Measurements from ENCODE around the gene EEIG2.

The EEIG2 gene

DNA sequence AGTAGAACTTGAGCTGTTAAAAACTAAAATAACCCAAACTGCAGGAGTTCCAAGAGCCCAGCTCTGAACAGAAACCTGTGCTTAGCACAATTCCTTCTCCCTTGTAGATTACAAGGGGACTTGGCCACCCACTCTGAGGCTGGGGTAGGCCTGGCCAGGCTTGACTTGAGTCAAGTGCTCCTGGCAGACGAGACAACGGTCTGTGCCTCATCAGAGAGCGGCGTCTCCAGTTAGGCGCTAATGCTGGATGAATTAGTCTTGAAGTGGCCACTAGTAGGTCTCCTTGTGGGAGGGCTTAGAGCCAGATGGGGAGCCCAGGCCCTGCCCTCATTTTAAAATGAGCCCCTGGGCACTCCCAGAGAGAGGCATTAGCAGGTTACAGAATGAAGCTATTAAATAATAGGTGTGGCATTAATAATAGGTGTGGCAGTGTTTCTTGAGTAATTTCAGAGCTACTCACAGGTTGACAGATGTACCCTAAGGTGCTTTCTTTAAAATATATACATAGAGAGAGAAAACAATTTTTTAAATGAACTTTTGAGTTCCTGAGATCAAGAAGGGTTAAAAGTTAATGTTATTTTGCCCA is 1.1 kb downstream of the EEIG2 start:
- peak overlapping the region; percentile 53 for H3K4me3 ChIP-seq (ENCODE audit: low read depth, low read length)
- no peak for TF ChIP-seq CTCF (IDR thresholded peaks at IDR 0.05; ENCODE audit: control insufficient read depth, extremely low read depth, insufficient read depth)
- no peak for DNase-seq (ENCODE audit: low read depth)

DNA sequence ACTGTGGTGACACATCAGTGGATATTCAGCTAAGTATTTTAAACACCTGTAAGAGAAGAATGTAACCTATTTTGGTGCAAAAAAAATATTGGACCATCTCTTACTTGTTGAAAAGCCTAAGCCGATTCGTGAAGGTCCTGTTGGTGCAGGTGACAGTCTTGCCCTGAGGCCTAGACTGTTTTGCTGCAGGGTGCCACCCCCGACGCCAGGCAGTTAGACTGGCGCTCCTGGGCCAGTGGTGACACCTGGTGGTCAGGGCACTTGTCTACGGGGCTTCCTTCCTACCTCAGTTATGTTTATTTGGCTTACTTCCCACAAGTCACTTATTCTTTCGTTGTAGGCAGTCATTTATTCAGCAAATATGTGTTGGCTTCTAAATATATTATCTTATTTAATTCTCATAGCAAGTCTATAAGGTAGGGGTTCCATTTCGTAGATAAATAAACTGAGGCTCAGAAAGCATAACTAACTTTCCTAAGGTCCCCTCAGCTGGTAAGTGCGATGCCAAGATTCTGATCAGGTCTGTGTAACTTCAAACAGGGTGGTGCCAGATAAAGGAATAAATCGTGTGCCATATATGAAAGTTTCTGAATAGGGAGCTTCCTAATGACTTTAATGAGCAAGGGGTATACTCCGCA is 1.9 kb downstream of the EEIG2 start:
- no peak overlapping the region for H3K4me3 ChIP-seq (ENCODE audit: low read depth, low read length)
- peak; percentile 69 for DNase-seq (ENCODE audit: low read depth)
- TF ChIP-seq CTCF (IDR thresholded peaks at IDR 0.05; ENCODE audit: control insufficient read depth, extremely low read depth, insufficient read depth), result peak; percentile 85

DNA sequence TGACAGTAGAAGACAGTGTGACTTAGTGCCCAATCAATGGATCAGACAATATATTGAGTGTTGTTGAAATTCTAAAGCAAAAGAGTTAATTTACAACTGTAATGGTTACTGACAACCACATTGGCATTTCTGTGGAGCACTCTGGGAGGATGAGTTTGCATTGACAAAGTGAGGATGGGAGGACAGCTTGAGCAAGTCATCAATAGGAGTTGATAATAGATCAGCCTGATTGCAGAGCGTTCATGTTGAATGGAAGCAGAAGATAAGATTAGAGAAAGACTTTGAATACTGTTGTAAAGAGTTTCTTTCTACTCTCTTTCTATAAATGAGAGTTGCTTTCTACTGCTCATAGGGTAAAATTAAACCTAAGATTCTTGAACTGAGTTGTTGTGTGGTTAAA is 3.9 kb downstream of the EEIG2 start:
- TF ChIP-seq CTCF (IDR thresholded peaks at IDR 0.05; ENCODE audit: control insufficient read depth, extremely low read depth, insufficient read depth), result no peak
- no peak overlapping the region for H3K4me3 ChIP-seq (ENCODE audit: low read depth, low read length)
- DNase-seq (ENCODE audit: low read depth), result no peak

GRCh38 chr1:108565081-108565480 is 5.2 kb downstream of the EEIG2 start:
- no peak overlapping the region for H3K4me3 ChIP-seq (ENCODE audit: low read depth, low read length)
- TF ChIP-seq CTCF (IDR thresholded peaks at IDR 0.05; ENCODE audit: control insufficient read depth, extremely low read depth, insufficient read depth), result no peak
- no peak for DNase-seq (ENCODE audit: low read depth)

DNA sequence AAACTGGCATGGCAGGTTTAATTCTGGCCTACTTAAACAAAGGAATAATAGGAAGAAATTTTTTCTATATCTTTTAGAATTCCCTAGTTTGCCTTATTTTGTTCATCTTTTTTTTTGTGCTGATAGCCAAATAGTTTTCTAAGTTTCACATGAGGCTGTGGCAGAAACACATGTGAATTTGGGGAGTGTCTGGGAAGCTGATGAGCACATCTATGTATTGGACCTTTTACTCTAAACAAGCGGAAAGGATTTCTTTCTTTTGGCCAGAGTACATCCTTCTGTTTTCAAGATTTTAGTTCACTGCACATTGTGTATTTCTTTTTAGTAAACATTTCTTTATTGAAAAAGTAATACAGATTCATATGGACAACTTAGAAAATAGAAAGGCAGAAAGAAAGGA is 5.6 kb downstream of the EEIG2 start:
- TF ChIP-seq CTCF (IDR thresholded peaks at IDR 0.05; ENCODE audit: control insufficient read depth, extremely low read depth, insufficient read depth), result no peak
- DNase-seq (ENCODE audit: low read depth), result no peak
- no peak overlapping the region for H3K4me3 ChIP-seq (ENCODE audit: low read depth, low read length)

DNA sequence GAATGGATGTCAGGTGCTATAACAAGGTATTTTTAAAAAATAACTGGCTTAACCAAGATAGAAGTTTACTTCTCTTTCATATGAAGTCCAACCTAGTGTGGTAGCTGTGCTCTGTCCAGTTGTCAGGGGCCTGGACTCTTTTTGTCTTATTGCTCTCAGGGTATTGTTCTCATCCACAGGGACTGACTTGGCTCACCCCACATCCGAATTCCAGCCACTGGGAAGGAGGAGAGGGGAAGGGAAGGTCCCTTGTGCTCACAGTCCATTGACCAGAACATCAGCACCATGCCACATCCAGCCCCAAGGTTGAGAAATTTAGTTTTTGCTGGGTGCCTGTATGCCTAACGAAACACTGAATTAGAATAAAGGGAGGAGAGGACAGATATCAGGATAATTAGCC is 8.7 kb downstream of the EEIG2 start:
- DNase-seq (ENCODE audit: low read depth), result no peak
- no peak overlapping the region for H3K4me3 ChIP-seq (ENCODE audit: low read depth, low read length)
- TF ChIP-seq CTCF (IDR thresholded peaks at IDR 0.05; ENCODE audit: control insufficient read depth, extremely low read depth, insufficient read depth), result no peak
